NK-92 (cell line): ENCODE measurements around the gene PDGFA.

ENCODE experiments used
- DNase-seq: peaks from one replicate; lab custom pipeline; 2025; ENCODE audit not compliant: unreplicated experiment; lab: John Stamatoyannopoulos, UW

PDGFA gene

DNA sequence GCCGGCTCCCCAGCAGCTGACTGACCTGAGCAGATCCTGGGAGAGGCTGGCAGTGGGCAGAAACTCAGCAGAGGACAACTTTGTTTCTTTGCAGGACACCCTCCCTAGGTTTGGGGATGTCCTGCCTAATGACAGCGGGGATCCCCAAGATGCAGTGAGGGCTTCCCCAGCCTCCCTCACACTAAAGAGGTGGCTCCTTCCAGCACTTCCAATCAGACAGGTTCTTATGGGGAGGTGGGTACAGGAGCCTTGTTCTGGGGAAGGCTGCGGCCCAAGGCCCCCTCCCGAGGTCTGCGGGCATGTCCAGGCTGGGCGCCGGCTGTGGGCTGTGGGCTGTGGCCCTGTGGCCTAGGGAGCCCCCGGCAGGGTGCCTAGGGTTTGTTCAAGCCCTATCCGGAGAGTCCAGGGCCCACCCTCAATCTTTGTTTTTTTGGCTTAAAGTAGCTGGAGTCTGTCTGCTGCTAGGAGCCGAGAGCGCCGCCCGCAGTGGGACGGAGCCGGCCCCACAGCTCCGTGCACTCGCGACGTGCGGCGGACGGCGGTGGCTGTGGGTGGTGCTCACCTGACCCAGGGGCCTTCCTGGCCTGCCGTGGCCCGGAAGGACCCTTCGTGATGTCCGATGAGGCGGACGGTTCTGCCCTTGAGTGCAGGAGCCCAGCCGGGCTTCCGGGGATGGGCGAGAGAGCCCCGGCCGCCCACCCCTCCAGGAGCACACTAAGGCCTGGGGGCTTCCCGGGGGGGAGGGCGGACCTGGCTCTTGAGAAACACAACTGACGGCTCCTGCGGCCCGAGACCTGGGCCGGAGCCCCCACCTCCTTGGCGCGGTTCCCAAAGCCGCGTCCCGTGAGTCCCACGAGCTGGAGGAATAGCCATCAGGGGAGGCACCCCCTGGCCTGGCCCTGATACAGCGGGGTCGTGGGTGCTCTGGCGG, 57.2 kb downstream of the PDGFA start:
- no peak for DNase-seq

DNA sequence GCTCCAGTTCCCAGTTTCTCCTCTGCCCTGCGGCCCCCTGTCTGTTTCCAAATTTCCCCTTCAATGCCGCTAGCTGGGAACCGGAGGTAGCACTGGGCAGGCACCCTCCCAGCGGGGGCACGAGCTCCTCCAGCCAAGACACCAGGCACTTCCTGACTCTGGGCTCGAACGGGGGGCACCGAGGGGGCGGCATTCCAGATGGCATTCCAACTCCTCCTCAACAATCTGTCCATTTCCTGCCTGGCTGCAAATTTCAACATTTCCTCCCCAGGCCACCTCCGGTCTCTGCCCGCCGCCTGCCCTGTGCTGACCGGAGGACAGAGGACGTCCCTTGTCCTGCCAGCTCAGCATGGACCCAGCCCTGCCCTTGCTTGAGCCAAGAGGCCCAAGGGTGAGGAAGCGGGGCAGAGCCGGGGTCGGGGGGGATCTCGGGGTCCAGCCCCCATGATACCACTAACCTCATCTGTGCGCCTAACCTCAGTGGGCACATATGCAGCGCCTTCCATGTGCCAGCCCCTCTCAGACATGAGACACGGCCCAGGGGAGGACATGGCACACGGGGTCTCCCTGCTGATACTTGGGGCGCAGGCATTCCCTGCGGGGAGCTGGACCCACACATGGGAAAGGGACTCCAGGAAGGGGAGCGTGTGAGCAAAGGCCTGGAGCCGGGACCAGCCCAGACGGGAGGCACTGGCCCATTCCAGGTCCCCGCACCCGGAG, 58.0 kb downstream of the PDGFA start:
- no peak for DNase-seq

DNA sequence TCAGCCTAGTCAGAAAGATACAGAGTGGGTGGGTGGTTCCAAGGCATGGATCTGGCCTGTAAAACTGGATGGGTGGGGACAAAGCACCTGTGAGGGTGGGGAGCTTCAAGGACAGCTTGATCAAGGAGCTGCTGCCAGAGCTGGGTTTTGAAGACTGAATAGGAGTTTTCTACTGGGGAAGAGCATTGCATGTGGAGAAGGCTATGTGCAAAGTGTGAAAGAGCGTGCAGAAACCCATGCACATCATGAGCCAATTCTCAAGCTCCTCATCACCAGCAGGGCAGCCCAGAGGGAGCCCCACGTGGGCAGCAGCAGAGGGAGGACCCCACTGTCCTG, 58.6 kb downstream of the PDGFA start:
- DNase-seq = no peak

DNA sequence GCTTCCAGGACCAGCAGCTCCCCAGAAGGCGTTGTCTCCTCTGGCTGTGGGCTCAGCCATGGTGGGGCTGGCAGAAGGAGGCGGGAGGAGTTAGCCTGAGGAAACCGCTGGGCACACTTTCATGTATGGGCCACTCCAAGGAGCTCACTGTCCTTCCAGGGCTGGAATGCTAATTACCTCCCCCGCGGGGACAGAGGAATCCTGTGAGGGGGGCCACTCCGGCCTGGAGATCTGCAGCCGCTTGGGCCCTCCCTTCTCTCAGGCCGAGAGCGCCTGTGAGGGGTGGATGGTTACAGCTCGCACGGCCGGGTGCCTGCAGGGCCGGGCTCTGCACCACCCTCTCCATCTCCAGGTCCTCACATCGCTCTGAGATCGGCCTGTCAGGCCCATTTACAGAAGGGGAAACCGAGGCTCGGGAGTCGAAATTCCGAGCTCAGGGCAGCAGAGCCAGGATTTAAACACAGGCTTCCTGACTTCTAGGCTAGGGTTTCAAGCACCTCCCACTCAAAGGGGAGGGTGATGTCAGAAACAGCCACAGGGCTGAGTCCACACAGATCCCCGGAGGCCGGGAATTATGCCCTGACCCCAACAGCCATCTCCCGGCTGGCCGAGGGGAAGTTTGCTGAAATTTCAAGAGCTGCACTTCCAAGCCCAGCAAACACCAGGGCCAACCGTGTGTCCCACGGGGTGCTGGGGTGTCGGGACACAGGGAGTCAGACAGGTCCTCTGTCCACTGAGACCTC, 59.1 kb downstream of the PDGFA start:
- no peak for DNase-seq

DNA sequence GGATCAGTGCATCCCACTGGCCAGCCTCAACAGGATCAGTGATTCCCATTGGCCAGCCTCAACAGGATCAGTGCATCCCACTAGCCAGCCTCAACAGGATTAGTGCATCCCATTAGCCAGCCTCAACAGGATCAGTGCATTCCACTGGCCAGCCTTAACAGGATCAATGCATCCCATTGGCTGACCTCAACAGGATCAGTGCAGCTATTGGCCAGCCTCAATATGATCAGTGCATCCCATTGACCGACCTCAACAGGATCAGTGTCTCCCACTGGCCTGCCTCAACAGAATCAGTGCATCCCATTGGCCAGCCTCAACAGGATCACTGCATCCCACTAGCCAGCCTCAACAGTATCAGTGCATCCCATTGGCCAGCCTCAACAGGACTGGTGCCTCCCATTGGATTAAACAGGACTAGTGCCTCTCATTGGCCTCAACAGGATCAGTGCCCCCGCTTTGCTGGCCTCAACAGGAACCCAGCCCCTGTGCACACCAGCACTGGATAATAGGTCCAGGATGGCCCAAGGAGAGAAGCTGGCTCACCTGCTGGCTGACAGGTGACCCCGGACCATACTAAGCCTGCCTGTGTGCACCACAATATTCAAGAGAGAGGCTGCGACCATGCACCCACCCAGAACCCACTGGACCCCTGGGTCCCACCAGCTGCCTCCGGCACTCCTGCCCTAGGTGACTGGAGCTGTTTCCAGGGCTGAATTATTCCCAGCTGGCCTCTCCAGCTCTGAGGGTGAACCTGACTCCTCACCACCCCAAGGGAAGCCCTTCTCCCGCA, 59.9 kb downstream of the PDGFA start:
- no peak for DNase-seq

DNA sequence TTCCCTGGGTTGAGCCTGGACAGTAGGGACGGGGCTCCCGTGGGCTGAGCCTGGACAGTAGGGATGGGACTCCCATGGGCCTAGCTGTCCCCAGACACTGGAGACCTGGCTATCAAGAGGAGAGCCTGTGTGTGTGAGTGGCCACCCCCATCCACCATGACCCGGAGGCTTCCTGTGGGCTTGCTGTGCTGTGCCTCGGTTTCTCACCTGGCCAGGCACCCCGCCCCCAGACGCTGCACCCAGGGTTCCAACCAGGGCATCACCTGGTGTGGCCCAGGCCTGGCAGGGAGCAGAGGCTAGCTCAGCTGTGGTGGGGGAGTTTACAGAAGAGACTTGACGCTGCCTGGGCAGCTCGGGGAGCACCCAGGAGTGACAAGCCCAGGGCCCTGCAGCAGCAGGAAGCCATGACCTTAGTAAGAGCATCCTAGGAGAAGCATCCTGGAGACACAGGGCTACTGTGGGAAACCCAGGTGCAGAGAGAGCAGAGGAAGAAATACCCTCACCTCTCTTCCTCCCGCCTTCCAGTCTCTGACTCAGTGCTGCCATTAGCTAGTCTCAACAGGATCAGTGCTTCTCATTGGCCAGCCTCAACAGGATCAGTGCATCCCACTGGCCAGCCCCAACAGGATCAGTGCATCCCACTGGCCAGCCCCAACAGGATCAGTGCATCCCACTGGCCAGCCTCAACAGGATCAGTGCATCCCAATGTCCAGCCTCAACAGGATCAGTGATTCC, 61.0 kb downstream of the PDGFA start:
- DNase-seq = no peak

DNA sequence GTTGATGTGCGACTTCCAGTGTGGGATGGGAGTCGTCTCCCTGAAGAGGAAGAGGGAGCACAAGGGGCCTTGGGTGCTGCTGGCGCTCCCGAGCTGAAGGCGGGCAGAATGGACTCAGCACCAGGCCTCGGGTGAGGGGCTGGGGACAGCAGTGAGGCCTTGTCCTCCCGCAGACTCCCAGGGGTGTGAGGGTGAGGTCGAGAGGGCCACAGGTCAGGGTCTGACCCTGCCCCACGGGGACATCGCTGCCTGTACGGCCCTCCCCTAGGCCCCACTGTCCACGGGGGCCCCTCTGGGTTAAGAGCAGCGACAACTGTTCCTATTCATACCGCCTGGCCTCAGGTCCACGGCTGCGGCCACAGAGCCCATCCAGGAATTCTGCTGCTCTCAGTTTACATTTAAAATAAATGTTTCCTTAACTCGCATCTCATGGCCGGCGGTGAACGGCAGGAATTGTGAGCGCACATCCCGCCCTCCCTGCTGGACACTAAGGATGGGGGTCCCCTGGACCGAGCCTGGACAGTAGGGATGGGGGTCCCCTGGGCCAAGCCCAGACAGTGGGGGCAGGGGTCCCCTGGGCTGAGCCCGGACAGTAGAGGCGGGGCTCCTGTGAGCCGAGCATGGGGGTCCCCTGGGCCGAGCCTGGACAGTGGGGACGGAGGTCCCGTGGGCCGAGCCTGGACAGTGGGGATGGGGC, 61.7 kb downstream of the PDGFA start:
- no peak for DNase-seq

DNA sequence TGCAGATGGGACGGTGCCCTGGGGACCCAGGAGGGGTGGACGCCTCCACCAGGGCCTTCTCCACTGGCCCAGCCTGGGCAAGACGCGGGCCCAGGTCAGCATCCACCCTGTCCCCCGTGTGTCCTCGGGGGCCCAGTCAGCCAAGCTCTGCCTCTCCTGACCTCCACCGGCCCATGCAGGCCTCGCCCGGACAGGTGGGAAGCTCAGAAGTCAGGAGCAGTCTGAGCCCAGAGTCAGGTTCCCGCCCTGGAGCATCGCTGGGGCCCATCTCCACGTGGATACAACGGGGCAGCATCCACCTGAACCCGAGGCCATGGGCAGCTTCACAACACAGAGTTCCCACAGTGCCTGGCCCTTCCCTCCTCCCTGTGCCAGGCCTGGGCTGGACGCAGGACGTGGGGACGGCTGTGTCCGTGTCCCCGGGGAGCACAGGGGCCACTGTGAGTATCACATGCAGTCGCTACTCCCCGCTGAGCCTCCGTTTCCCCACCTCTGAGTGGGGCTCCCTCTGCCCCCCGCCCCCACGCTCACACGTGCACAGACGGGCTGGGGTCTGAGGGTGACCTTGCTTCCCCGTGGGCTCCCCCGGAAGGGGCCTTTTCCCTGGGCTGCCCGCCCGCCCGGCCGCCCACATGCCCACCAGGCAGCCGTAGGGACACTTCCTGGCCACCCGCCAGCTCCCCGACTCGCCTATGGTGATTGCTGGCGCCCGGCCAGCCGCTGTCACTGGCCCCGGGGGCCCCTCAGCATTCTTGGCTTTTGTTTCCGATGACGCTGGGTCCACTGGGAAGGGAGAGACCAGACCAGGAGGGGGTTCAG, 64.3 kb downstream of the PDGFA start:
- no peak for DNase-seq

DNA sequence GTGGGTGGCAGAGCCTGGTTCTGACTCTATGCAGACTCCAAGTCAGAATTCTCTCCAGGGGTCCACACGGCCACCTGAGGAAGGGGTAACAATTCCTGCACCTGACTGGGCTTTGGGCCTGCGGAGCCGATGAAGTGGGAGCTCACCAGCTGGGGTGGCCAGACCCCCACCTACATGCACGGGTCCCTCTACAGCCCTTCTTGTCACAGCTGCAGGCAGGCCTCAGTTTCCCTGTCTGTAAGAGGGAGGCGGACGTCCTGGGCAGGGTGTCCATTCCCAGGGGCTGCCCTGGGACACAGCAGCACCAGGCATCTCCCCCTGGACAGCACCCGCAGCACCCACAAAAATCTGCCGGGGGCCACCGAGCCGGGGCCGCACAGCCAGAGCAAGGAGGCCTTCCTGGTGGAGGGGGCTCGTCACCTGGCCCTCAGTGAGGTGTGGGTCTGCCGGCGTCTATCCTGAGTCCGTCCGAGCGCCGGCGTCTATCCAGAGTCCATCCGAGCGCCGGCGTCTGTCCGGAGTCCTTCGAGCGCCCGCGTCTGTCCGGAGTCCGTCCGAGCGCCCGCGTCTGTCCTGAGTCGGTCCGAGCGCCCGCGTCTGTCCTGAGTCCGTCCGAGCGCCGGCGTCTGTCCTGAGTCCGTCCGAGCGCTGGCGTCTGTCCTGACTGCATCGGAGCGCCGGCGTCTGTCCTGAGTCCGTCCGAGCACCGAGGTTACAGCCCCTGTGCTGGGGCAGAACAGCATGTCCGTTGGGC, 65.1 kb downstream of the PDGFA start:
- DNase-seq = no peak

DNA sequence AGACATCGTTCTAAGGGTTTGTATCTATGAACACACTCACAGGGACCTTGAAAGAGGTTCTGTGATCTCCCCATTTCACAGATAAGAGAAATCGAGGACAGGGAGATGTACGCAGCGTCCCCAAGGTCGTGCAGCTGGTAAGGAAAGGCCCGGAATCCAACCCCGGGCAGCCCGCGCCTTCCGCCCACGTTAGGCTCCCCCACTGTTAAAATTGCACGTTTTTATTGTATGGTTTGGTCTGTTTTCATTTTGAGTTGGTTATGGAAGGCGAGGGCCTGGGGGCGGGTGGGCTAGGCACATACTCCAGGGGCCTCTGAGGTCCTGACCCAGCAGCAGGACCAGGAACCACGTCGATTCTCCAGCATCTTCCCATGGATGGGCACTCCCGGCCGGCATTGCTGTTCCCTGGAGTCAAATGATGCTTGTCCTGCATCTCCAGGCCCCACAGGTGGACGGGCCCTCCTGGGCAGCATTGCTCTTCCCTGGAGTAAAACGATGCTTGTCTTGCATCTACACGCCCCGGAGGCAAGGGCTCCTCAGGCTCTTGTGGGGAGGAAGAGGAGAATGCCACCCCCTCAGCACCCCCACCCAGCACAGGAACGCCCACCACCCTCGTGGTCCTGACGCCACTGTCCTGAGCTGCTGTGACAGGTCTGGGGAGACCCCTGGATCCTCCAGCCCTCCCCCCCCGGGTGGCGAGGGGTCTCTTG, 65.9 kb downstream of the PDGFA start:
- DNase-seq = no peak

DNA sequence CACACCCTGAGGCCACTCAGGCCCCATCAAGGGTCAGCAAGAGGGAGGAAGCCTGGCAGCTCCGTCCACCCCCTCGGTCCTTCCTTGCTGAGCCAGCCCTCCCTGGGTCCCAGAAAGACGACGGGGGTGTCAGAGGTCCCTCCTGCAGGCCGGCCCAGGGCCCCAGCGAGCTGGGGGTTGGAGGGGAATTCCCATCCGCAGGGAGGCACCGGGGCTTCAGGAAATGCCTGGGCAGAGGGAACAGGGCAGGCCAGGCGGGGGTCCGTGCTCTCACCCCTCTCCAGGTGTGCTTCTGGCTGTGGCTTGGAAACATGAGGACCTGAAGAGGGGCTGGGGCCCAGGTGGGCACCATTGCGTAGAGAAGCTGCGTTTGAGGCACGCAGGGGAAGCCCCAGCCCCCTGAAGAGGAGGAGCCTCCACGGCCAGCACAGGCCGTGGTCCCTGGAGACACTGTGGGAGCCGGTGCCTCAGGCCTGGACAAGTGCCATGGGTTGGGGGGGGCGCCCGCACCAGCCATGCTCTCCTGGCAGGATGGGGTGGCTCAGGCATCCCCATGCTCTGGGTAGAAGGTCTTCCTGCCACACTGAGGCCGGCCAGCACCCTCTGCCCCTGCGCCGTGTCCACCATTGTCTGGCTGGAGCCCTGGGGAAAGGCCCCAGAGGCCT, 66.7 kb downstream of the PDGFA start:
- DNase-seq = no peak

DNA sequence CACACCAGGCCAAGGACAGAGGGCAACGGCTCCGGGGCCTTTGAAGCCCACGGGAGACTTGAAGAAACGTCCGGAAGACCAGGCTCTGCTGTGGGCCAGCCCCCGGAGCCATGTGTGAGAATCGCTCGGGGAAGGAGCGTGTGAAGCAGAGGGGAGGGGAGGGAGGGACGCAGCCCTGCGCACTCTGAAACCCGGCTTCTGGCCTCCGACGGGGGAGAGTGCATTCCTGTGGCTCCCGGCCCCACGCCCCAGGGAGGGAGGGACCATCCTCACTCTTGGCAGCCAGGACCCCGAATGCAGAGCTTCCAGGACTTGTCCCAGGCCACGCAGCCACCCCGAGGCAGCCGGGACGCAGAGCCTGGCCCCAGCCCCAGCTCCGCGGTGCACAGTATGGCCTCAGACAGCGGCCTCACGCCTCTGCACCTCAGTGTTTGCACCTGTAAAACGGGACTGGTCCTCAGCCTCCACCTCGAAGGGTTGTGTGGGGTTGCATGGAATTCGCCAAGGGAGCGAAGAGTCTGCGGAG, 67.4 kb downstream of the PDGFA start:
- no peak for DNase-seq

DNA sequence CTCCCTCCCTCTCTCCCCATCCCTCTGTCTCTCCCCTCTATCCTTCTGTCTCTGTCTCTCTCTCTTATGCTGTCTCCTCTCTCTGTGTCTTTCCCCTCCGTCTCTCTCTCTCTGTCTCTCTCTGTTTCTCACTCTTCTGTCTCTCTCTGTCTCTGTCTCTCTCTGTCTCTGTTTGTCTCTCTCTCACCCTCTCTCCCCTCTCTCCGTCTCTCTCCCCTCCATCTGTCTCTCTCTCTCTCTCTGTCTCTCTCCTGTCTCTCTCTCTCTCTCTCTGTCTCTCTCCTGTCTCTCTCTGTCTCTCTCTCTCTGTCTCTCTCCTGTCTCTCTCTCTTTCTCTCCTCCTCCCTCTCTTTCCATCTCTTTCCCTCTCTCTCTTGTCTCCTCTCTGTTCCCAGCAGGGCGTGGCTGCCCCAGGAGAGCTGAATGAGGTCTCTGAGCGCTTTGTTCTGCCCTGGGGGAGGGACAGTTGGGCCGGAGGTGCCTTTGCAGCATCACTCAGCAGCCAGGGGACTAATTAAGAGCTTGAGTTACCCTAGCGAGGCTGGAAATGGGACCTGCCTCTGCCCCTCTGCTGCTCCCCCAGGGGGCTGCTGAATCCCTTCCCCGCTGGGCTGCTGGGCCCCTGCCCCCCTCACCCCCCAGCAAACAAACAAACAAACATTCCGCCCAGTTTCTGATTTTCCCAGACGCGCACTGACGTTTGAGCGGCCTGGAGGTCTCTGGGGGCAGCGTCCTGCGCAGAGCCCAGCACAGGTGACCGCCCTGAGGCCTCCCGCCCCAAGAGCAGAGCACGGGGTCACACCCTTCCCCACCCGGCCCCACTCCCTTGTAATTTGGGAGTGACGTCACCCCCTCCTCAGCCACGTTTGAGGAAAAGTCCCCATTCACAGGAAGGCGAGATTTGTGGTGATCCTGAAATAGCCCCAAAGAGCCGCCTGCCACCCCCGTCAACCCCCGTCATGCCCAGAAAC, 68.1 kb downstream of the PDGFA start:
- DNase-seq = no peak

DNA sequence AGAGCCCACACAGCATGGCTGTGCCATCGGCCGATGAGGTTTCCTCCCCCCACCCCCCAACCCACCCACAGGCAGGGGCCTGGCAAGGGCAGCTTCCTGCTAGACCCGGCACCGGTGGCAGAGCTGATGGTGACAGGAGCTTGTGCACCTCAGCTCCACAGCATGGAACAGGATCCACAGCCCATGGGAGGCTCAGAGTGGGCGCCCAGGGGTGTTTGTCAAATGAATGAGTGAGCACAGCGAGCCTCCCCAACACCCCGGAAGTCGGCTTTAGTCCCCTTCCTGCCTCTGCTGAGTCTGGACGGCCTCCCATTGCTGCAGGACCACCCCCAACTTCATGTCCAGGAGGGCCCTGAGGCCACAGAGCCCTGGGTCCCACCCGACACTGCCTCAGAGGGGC, 68.9 kb downstream of the PDGFA start:
- DNase-seq = no peak

DNA sequence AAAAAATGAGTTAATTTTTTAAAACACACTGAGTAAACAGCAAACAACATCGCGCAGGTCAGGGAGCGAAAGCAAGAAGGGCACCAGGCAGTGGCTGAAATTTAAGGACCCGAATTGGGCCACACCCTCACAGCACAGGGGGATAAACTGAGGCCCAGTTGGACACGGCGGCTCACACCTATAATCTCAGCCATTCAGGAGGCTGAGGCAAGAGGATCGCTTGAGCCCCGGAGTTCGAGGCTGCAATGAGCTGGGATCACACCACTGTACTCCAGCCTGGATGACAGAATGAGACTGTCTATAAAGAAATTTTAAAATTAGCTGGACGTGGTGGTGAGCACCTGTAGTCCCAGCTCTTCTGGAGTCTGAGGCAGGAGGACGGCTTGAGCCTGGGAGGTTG, 69.6 kb downstream of the PDGFA start:
- no peak for DNase-seq
